ENCODE results near the gene DUSP10. TPM values are rescaled to one million over a fixed set of nuclear protein-coding genes. Genes with fewer than 3 reads are reported as not detected.

The DUSP10 gene
- total RNA-seq, 2 donors from 2014 or later: 5.4 to 12.2 TPM

DNA sequence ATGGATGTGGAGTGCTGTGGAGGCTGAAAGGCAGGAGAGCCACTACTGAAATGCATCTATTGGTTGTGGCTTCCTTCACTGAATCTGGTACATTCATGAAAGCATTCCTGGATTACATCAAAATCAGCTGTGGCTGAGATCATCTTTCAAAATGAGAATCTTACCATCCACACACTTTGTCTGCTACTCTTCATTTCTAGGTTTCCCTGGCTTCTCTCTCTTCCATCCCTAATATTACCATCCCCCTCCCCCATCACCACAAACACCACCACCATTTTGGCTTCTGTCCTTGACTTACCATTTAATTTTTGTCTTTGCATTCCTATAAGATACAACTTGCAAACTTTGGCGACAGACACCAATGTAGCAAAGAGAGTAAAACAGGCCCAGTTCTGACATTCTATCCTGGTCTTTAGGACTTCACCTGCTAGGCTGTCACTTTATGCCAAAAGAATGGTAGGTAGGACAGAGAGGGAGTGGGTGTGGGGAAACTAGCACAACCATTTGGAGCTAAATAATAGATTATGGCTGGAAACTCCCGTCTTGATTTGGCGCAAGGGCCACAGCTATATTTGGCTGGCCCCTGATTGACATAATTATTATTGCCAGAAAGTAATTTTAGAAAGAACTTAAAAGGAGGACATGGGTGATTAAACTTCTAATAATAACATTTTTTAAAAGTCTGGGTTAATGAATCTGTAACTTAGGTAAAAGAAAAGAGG is 15.1 kb upstream of the DUSP10 start:
- Histone ChIP-seq H3K4me3 (no peak overlapping the region), H3K36me3 (replicated peaks in 1 of 2; ENCODE audit: insufficient read depth in 1 of 2, low read depth in 2 of 2) (no peaks in the 10 kb centered on the region), H3K9me3 (no peaks in the 10 kb centered on the region), H3K27ac (no peak overlapping the region), H3K4me1 (peaks cover 36% of the 10 kb centered on the region), H3K27me3 (no peaks in the 10 kb centered on the region)
- intact Hi-C loops (cut with DNase I): no loop called here
- 80 to 86% methylated on average over 3 of the region's 3 CpGs for WGBS, 2 donors
- TF ChIP-seq POLR2A (IDR thresholded peaks at IDR 0.05): no peak
- TF ChIP-seq, protein P1, sequence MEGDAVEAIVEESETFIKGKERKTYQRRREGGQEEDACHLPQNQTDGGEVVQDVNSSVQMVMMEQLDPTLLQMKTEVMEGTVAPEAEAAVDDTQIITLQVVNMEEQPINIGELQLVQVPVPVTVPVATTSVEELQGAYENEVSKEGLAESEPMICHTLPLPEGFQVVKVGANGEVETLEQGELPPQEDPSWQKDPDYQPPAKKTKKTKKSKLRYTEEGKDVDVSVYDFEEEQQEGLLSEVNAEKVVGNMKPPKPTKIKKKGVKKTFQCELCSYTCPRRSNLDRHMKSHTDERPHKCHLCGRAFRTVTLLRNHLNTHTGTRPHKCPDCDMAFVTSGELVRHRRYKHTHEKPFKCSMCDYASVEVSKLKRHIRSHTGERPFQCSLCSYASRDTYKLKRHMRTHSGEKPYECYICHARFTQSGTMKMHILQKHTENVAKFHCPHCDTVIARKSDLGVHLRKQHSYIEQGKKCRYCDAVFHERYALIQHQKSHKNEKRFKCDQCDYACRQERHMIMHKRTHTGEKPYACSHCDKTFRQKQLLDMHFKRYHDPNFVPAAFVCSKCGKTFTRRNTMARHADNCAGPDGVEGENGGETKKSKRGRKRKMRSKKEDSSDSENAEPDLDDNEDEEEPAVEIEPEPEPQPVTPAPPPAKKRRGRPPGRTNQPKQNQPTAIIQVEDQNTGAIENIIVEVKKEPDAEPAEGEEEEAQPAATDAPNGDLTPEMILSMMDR (IDR thresholded peaks at IDR 0.05): no peak
- DNase-seq (no peak), ATAC-seq (no peak)

DNA sequence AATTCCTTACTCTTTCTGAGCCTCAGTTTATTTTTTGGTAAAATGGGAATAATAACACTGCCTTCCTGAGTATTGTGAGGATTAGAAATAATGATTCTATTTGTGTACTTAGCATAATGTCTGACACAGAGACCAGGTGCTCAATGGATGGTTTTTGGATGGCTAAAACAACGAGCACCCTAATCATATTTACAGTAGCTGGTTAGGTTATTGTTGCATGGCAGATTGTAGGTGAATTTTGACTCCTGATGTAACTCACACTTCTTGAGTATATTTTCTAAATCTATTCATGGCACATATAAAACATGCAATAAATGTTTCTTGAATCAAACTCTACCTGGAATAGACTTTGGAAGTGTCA is 11.9 kb upstream of the DUSP10 start:
- H3K4me3 ChIP-seq: no peak overlapping the region
- peaks cover 4% of the 10 kb centered on the region for H3K4me1 ChIP-seq
- 91 to 100% methylated on average over 1 of the region's 1 CpG for WGBS, 2 donors
- DNase-seq: no peak
- H3K36me3 ChIP-seq (replicated peaks in 1 of 2; ENCODE audit: insufficient read depth in 1 of 2, low read depth in 2 of 2): no peaks in the 10 kb centered on the region
- no peak for ATAC-seq
- TF ChIP-seq POLR2A (IDR thresholded peaks at IDR 0.05): no peak
- TF ChIP-seq, protein P1 (IDR thresholded peaks at IDR 0.05): no peak
- no peaks in the 10 kb centered on the region for H3K27me3 ChIP-seq
- H3K9me3 ChIP-seq: no peaks in the 10 kb centered on the region
- intact Hi-C loops (cut with DNase I): no loop called here
- no peak overlapping the region for H3K27ac ChIP-seq

DNA sequence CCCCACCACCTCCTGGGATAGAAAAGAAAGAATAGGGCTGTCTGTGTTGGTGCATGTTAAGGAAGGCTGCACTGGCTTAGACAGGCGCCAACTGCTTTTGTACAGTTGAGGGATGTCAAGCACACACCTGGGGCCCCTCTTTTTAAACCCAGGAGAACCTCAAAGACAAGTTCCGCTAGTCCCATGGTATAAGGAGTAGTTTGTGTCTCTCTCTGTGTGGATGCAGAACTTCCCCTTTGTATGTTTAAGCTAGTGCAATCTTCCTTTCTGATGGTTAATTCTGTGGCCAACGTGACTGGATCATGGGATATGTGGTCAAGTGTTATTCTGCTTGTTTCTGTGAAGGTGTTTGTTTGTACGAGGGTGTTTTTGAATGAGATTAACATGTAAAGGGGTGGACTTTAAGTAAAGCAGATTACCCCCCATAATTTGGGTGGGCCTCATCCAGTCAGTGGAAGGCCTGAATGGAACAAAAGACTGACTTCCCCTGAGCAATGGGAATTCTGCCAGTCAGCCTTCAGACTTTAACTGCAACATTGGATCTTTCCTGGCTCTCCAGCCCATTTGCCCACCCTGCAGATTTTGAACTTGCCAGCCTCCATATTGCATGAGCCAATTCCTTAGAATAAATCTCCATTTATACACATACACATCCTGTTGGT is 9.5 kb upstream of the DUSP10 start:
- no peak for TF ChIP-seq POLR2A (IDR thresholded peaks at IDR 0.05)
- TF ChIP-seq, protein P1 (IDR thresholded peaks at IDR 0.05): no peak

DNA sequence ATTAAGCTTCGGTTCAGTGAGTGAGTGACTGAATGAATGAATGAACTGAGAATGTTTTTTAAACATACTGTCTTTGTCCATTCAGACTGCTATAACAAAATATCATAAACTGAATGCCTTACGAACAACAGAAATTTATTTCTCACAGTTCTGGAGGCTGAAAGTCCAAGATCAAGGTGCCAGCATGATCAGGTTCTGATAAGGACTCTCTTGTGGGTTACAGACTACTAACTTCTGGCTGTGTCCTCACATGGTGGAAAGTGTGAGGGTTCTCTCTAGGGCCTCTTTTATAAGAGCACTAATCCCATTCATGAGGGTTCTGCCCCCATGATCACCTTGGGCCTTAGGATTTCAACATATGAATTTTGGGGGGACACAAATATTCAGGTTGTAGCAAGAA is 7.1 kb upstream of the DUSP10 start:
- Histone ChIP-seq H3K4me3 (no peak overlapping the region), H3K4me1 (peaks cover 3% of the 10 kb centered on the region), H3K27me3 (no peaks in the 10 kb centered on the region), H3K36me3 (replicated peaks in 1 of 2; ENCODE audit: insufficient read depth in 1 of 2, low read depth in 2 of 2) (no peaks in the 10 kb centered on the region), H3K27ac (no peak overlapping the region), H3K9me3 (no peaks in the 10 kb centered on the region)
- no peak for DNase-seq
- intact Hi-C loops (cut with DNase I): no loop called here
- TF ChIP-seq POLR2A (IDR thresholded peaks at IDR 0.05): no peak
- TF ChIP-seq, protein P1 (IDR thresholded peaks at IDR 0.05): no peak
- WGBS, 2 donors: 88 to 93% methylated on average over 2 of the region's 2 CpGs
- ATAC-seq: no peak

More for the DNA sequence above, 9.5 kb upstream of the DUSP10 start:
- no peaks in the 10 kb centered on the region for H3K27me3 ChIP-seq
- no peak overlapping the region for H3K4me3 ChIP-seq
- no peak for DNase-seq
- no peak overlapping the region for H3K27ac ChIP-seq
- H3K9me3 ChIP-seq: no peaks in the 10 kb centered on the region
- WGBS, 2 donors: 70 to 86% methylated on average over 4 of the region's 4 CpGs
- H3K4me1 ChIP-seq: no peaks in the 10 kb centered on the region
- ATAC-seq: no peak
- no peaks in the 10 kb centered on the region for H3K36me3 ChIP-seq (replicated peaks in 1 of 2; ENCODE audit: insufficient read depth in 1 of 2, low read depth in 2 of 2)
- intact Hi-C loops (cut with DNase I): no loop called here

All from body of pancreas (tissue), 4 donors.